ACC112 (cell line): ENCODE data around the gene SUGCT.
"Not testable (repeated sequence)": the region's sequence is repeated elsewhere in the genome, so short reads cannot be mapped to it uniquely, and the experiment has no call there.

ENCODE experiments used
- H2AFZ ChIP-seq: fragments of 200-600 bp; sonication (generic); one replicate; pipeline ENCODE4 v1.6.0; 2017; ENCODE audit warnings: antibody characterized with exemption, low read length; ENCODE audit not compliant: unreplicated experiment
- H3K27ac ChIP-seq: fragments of 200-600 bp; sonication (generic); 2 replicates; pipeline ENCODE4 v1.5.1; 2014; ENCODE audit warnings: low read depth, mild to moderate bottlenecking, antibody characterized with exemption, low read length, moderate library complexity
- H3K27me3 ChIP-seq: fragments of 200-600 bp; sonication (generic); 2 replicates; pipeline ENCODE4 v1.6.1; 2014; ENCODE audit warnings: mild to moderate bottlenecking, antibody characterized with exemption, low read length, moderate library complexity, mixed read lengths; ENCODE audit not compliant: insufficient read depth
- H3K36me3 ChIP-seq: fragments of 200-600 bp; sonication (generic); 2 replicates; pipeline ENCODE4 v1.6.1; 2016; ENCODE audit warnings: mild to moderate bottlenecking, antibody characterized with exemption, low read length, moderate library complexity, mixed read lengths; ENCODE audit not compliant: insufficient read depth
- H3K4me1 ChIP-seq: fragments of 200-600 bp; sonication (generic); one replicate; pipeline ENCODE4 v1.6.1; 2016; ENCODE audit warnings: low read length, mixed read lengths; ENCODE audit not compliant: insufficient read depth, unreplicated experiment, control insufficient read depth
- H3K4me3 ChIP-seq: fragments of 200-600 bp; sonication (generic); 2 replicates; pipeline ENCODE4 v1.5.1; 2014; ENCODE audit warnings: mild to moderate bottlenecking, low read depth, low read length
- H3K79me2 ChIP-seq: fragments of 200-600 bp; sonication (generic); one replicate; pipeline ENCODE4 v1.6.0; 2016; ENCODE audit warnings: low read length; ENCODE audit not compliant: control insufficient read depth, unreplicated experiment, insufficient read depth

SUGCT gene

GRCh38 chr7:40587419-40587818 lies 452.6 kb downstream of the SUGCT start:
- Histone ChIP-seq H3K36me3 (no peaks in the 10 kb centered on the region), H3K27ac (no peak overlapping the region), H3K27me3 (no peaks in the 10 kb centered on the region), H3K4me1 (peaks cover 16% of the 10 kb centered on the region), H3K4me3 (no peak overlapping the region), H2AFZ (no peak overlapping the region), H3K79me2 (no peaks in the 10 kb centered on the region)

DNA sequence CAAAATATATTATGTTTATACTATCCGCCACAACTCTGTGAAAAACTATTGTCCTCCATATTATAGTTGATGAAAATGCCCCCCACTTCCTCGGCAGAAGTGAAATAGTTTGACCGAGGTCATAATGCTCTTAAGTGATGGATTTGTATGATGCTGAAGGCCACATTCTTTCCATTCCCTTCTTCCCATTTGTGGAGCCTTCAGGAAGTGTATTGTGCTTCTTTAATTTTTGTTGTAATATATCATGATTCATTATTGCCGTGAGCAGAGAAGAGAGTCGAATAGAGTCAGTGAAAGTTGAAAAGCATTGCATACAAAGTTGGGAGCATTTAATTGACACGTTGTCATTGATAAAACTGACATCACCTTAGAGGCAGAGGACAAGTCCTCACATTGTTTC lies 460.3 kb downstream of the SUGCT start:
- Histone ChIP-seq H3K27ac (no peak overlapping the region), H3K4me3 (no peak overlapping the region), H3K27me3 (no peaks in the 10 kb centered on the region), H2AFZ (no peak overlapping the region), H3K36me3 (no peaks in the 10 kb centered on the region), H3K79me2 (no peaks in the 10 kb centered on the region), H3K4me1 (no peaks in the 10 kb centered on the region)

- Histone ChIP-seq H3K27me3 (no peaks in the 10 kb centered on the region), H3K79me2 (no peaks in the 10 kb centered on the region), H3K36me3 (no peaks in the 10 kb centered on the region), H3K4me1 (no peaks in the 10 kb centered on the region), H3K27ac (no peak overlapping the region), H3K4me3 (no peak overlapping the region), H2AFZ (no peak overlapping the region)
These were observed 461.0 kb downstream of the SUGCT start for GRCh38 chr7:40595832-40596231.

DNA sequence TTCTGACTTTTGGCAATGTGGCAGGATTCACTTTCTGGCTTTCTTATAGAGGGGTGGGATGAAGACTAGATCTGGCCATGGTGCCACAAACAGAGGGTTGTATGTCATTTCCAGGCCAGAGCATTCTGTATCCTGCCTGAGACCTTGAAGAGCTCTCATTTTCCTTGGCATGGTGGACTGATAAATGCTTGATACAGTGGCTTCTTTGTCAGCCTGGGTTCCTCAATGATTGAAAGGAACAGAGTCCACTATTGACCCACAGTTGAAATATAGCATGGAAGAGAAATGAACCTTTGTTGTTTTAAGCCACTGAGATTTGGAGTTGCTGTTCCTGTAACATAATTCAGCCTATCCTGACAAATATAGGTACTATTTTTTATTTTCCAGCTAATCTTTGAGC lies 462.7 kb downstream of the SUGCT start:
- H3K36me3 ChIP-seq, result no peaks in the 10 kb centered on the region
- no peak overlapping the region for H3K27ac ChIP-seq
- H3K79me2 ChIP-seq, result no peaks in the 10 kb centered on the region
- no peaks in the 10 kb centered on the region for H3K4me1 ChIP-seq
- no peak overlapping the region for H2AFZ ChIP-seq
- no peak overlapping the region for H3K4me3 ChIP-seq
- no peaks in the 10 kb centered on the region for H3K27me3 ChIP-seq

- H3K4me3 ChIP-seq, result no peak overlapping the region
- no peaks in the 10 kb centered on the region for H3K4me1 ChIP-seq
- no peaks in the 10 kb centered on the region for H3K79me2 ChIP-seq
- H2AFZ ChIP-seq, result no peak overlapping the region
- H3K27me3 ChIP-seq, result no peaks in the 10 kb centered on the region
- no peaks in the 10 kb centered on the region for H3K36me3 ChIP-seq
- no peak overlapping the region for H3K27ac ChIP-seq
These were observed 464.1 kb downstream of the SUGCT start for GRCh38 chr7:40598915-40599314.

GRCh38 chr7:40599836-40600235 lies 465.0 kb downstream of the SUGCT start:
- Histone ChIP-seq H3K4me1 (no peaks in the 10 kb centered on the region), H2AFZ (no peak overlapping the region), H3K36me3 (no peaks in the 10 kb centered on the region), H3K4me3 (no peak overlapping the region), H3K27me3 (no peaks in the 10 kb centered on the region), H3K27ac (no peak overlapping the region), H3K79me2 (no peaks in the 10 kb centered on the region)

DNA sequence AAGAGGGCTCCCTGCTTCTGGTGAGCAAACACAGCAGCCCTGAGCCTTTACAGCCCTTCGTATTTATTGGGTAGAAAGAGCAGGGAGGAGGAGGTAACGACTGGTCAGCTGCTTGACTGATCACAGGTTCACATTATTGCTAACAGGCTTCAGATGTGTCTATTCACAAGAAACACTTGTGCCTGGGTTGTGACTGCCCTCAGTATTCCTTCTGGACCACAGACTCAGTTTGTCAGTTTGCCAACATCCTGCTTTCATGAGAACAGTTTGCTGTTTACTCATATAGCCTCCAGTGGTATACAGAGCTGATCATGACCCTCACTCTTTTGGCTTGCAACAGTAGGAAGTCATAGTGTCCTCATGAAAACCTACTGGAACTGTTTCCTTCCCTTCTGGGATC lies 467.5 kb downstream of the SUGCT start:
- not testable (repeated sequence) for H3K27ac ChIP-seq, H2AFZ ChIP-seq

DNA sequence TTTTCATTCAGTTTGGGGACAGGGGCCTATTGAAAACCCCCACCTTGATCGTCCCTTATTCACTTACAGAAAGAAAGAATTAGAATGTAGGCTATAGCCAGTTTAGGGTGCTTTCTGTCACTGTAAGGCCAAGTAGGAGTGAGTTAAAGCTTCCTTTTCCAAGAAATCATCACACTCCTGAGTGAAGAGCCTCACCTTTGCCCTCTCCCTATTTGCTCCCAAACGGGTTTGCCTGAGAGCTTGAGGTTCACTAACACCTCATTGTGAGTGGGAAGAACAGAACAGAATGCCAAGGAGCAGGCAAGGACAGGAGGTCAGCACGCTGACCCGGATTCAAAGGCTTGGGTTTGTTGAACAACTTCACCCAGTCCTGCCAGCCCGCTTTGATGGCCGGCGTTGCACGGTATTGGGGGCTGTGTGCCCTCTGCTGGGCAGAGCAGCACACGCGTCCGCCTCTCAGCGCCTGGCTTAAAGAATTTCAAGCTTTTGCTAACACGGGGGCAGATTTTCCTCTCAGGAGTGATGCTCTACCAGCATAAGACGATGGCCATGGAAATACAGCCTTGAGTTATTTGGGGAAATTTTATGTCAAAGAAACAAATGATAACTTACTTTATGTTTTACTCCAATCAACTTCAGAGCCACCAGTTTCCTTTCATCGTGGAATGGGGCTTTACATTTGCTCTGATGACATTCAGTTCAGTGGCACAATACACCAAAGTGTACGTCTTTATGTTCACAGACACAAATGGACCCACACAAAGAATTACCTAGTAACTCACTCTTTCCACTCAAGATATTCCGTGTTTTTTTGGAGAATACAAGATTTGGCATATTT lies 470.0 kb downstream of the SUGCT start:
- H2AFZ ChIP-seq, result peak overlapping the region; percentile 70
- no peaks in the 10 kb centered on the region for H3K36me3 ChIP-seq
- H3K4me3 ChIP-seq, result no peak overlapping the region
- no peaks in the 10 kb centered on the region for H3K27me3 ChIP-seq
- H3K27ac ChIP-seq, result no peak overlapping the region
- no peaks in the 10 kb centered on the region for H3K79me2 ChIP-seq
- H3K4me1 ChIP-seq, result no peaks in the 10 kb centered on the region

More for the DNA sequence above, 467.5 kb downstream of the SUGCT start:
- not testable (repeated sequence) for H3K4me3 ChIP-seq, H3K79me2 ChIP-seq, H3K4me1 ChIP-seq, H3K27me3 ChIP-seq, H3K36me3 ChIP-seq

- Histone ChIP-seq H3K36me3 (no peaks in the 10 kb centered on the region), H3K4me1 (no peaks in the 10 kb centered on the region), H2AFZ (no peak overlapping the region), H3K4me3 (no peak overlapping the region), H3K27me3 (no peaks in the 10 kb centered on the region), H3K27ac (no peak overlapping the region), H3K79me2 (no peaks in the 10 kb centered on the region)
These were observed 473.7 kb downstream of the SUGCT start for GRCh38 chr7:40608321-40609075.

GRCh38 chr7:40610461-40610860 lies 475.7 kb downstream of the SUGCT start:
- no peak overlapping the region for H3K4me3 ChIP-seq
- H2AFZ ChIP-seq, result no peak overlapping the region
- H3K79me2 ChIP-seq, result no peaks in the 10 kb centered on the region
- no peaks in the 10 kb centered on the region for H3K27me3 ChIP-seq
- no peaks in the 10 kb centered on the region for H3K36me3 ChIP-seq
- no peak overlapping the region for H3K27ac ChIP-seq
- no peaks in the 10 kb centered on the region for H3K4me1 ChIP-seq
